CD4-positive, alpha-beta T cell treated with Interleukin-4 for 1 hour (primary cell): ENCODE data around the gene LIPH.

Source experiments
- DNase-seq, 2 donors: peaks; one replicate each; pipeline ENCODE4 v3.0.0-alpha.2; 2020 to 2022

LIPH gene

GRCh38 chr3:185537369-185537970, 14.9 kb downstream of the LIPH start:
- DNase-seq = peak; percentile 27 to 54

GRCh38 chr3:185534511-185534910, 17.9 kb downstream of the LIPH start:
- no peak for DNase-seq

GRCh38 chr3:185532901-185533300, 19.5 kb downstream of the LIPH start:
- no peak for DNase-seq

- no peak for DNase-seq
Observed at GRCh38 chr3:185530856-185531255, 21.5 kb downstream of the LIPH start.

- DNase-seq = no peak
Observed at GRCh38 chr3:185528532-185528931, 23.9 kb downstream of the LIPH start.

GRCh38 chr3:185527364-185527763, 25.0 kb downstream of the LIPH start:
- DNase-seq = no peak

- no peak for DNase-seq
Observed at GRCh38 chr3:185526349-185526951, 25.9 kb downstream of the LIPH start.

- no peak for DNase-seq
Observed at GRCh38 chr3:185521349-185522138, 30.8 kb downstream of the LIPH start.

GRCh38 chr3:185519021-185519420, 33.4 kb downstream of the LIPH start:
- no peak for DNase-seq

- DNase-seq = no peak
Observed at GRCh38 chr3:185517387-185518130, 34.8 kb downstream of the LIPH start.

GRCh38 chr3:185511711-185512110, 40.7 kb downstream of the LIPH start:
- no peak for DNase-seq

GRCh38 chr3:185508335-185508991, 43.9 kb downstream of the LIPH start:
- DNase-seq = no peak

GRCh38 chr3:185507883-185508282, 44.5 kb downstream of the LIPH start:
- DNase-seq = no peak

GRCh38 chr3:185504636-185505035, 47.8 kb downstream of the LIPH start:
- no peak for DNase-seq

GRCh38 chr3:185503521-185503920, 48.9 kb downstream of the LIPH start:
- no peak for DNase-seq

GRCh38 chr3:185502987-185503386, 49.4 kb downstream of the LIPH start:
- no peak for DNase-seq

- DNase-seq = peak; percentile 88 to 90
Observed at GRCh38 chr3:185498503-185499396, 53.6 kb downstream of the LIPH start, which contains the start of gene TMEM41A. Gene TMEM41A, minus strand, starts transcription at chr3:185499035. Its CDS starts 74 bp downstream, at chr3:185498961.

- no peak for DNase-seq
Observed at GRCh38 chr3:185490241-185490640, 62.1 kb downstream of the LIPH start.

GRCh38 chr3:185489462-185489861, 62.9 kb downstream of the LIPH start:
- no peak for DNase-seq

GRCh38 chr3:185488465-185488864, 63.9 kb downstream of the LIPH start:
- DNase-seq = no peak

- DNase-seq = no peak
Observed at GRCh38 chr3:185486394-185486793, 66.0 kb downstream of the LIPH start.

- no peak for DNase-seq
Observed at GRCh38 chr3:185484296-185484695, 68.1 kb downstream of the LIPH start.
